CD4-positive, alpha-beta T cell treated with Interleukin-17A for 4 hours (primary cell): ENCODE measurements around the gene COL8A1.
A peak's percentile ranks its signal among the peaks of the same experiment; 100 is the strongest.
"Not testable (repeated sequence)": the region's sequence is repeated elsewhere in the genome, so short reads cannot be mapped to it uniquely, and the experiment has no call there.

Experiments used
- DNase-seq: peaks from one replicate; pipeline ENCODE4 v3.0.0-alpha.2; 2020; ENCODE audit warnings: mixed read lengths

The COL8A1 gene

DNA sequence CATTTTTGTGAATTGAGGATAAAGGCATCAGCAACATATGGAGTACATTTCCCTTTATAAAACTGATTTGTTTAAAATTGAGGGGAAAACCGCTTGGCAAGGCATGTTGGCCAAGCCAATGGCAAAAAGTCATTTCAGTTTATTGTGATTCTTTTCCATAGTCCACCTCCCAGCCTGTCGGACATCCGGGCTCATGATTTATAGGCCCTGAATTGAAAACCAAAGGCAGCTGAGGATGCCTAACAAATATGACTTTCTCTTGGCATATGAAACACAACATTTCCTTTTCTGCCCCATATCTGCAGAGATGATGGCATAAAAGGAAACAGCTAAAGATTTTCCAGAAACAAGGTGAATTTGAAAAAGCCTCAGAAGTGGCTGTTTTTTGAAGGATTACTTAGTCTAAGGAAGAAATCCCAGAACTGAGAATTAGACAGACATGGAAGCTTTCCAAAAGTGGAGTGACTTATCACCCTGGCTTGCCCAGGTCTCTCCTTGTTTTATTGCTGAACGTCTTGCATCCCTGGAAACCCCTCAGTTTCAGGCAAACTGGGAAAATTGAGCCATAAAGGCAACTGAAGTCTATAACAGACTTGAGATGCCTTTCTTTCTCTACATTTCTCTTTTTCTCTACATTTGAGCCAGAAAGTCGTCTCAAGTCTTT, 74.0 kb downstream of the COL8A1 start:
- DNase-seq = no peak

- DNase-seq = no peak
Observed at GRCh38 chr3:99713440-99713839, 75.0 kb downstream of the COL8A1 start.

- DNase-seq = no peak
Observed at GRCh38 chr3:99714146-99714545, 75.8 kb downstream of the COL8A1 start.

- no peak for DNase-seq
Observed at GRCh38 chr3:99714575-99714974, 76.2 kb downstream of the COL8A1 start.

DNA sequence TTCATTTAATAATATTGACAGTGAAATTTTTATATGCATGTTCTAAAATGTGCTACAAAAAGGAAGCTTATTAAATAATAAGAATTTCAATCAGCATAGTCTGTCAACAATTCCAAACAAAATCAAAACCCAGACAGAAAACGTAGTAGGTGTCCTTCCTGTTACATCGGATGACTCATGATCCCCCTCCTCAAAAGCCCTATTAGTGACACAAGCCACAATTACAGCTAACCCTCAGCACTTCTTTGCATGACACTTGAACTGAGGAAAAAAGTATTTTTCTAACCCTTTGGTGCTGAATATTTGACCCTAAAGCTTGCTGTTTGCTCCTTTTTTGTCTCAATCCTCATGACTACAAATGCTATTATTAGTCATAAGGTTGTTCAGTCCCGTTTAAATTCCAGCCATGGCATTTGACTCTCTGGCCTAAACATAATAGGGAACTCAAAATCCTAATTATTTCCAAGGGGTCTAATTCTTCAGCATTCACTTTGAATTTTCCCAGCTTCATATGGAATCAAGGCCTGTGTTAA, 78.1 kb downstream of the COL8A1 start:
- no peak for DNase-seq

- no peak for DNase-seq
Observed at GRCh38 chr3:99720985-99721632, 82.7 kb downstream of the COL8A1 start.

DNA sequence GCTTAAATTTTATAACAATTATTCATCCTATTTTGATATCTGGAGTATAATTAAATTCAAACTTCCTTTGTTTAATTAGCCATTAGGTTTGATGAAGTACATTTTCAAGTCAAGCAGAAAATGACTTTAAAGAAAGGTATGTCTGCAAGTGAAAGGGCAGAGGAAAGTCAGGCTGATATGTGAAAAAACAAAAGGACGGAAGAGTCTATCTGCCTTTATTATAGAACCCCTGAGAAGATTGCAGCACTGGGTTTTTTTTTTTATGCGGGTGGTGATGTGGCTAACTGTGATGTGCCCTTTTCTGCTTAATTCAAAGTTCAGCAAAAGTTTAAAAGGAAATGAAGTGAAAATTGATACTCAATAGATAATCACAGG, 83.2 kb downstream of the COL8A1 start:
- DNase-seq = no peak

DNA sequence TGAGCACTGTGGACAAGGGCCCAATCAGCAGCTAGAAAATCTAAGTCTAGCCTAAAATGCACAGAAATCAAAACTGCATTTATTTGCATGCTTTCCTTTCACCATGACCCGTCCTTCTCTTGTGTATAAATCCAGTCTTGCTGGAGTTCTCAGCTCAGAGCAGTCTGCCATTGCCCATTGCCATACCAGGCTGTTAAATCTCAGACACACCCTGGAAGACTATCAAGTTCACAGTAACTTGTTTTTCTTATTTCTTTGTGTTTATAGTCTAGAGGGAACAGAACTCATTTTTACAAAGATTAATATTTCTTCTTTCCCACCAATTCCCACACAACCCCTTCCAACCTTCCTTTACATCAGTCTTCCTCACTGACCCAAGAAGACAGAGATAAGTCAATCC, 85.9 kb downstream of the COL8A1 start:
- DNase-seq = no peak

GRCh38 chr3:99730870-99731269, 92.5 kb downstream of the COL8A1 start:
- DNase-seq = no peak

DNA sequence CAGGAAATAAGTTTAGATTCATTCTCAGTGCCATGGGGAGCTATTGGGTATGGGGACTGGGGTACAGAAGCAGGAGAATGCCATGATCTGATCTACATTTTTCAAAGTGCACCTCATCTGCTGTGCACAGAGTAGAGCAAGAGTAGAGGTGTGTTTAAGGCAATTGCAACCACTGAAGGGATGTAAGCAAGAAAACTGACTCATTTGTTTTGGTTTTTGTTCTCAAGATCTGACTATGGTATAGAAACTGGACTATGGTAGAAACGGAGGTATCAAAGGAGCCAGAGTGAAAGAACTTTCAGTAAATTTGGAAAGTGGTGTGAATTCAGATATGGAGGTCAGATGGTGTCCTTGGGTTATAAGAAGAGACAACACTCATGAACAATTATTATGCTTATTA, 93.1 kb downstream of the COL8A1 start:
- DNase-seq = no peak

DNA sequence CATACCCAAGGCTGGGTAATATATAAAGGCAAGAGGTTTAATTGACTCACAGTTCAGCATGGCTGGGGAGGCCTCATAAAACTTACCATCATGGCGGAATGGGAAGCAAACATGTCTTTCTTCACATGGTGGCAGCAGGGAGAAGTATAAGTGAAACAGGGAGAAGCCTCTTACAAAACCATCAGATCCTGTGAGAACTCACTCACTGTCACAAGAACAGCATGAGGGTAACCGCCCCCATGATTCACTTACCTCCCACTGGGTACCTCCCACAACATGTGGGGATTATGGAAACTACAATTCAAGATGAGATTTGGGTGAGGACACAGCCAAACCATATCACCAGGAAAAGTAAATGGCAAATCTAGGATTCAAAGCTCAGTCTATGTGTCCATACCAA, 102.0 kb downstream of the COL8A1 start:
- DNase-seq = not testable (repeated sequence)

DNA sequence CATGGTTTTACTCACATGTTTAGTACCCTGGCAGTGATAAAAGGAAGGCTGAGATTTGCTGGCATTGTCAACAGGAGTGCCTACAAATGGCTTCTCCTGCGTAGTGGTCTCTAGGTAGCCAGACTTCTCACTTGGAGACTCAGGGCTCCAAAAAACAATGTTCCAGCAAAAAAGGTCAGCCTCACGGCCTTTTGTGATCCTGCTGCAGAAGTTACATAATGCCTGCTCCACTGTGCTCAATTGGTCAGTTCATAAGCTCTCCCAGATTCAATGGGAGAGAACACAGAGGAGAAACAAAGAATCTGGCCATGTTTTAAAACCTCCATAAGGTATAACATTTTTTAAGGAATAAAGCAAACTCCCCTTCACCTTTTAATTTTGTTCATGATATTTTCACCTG, 103.2 kb downstream of the COL8A1 start:
- DNase-seq = no peak

- no peak for DNase-seq
Observed at GRCh38 chr3:99747915-99748314, 109.5 kb downstream of the COL8A1 start.

- no peak for DNase-seq
Observed at GRCh38 chr3:99751649-99752048, 113.3 kb downstream of the COL8A1 start.

DNA sequence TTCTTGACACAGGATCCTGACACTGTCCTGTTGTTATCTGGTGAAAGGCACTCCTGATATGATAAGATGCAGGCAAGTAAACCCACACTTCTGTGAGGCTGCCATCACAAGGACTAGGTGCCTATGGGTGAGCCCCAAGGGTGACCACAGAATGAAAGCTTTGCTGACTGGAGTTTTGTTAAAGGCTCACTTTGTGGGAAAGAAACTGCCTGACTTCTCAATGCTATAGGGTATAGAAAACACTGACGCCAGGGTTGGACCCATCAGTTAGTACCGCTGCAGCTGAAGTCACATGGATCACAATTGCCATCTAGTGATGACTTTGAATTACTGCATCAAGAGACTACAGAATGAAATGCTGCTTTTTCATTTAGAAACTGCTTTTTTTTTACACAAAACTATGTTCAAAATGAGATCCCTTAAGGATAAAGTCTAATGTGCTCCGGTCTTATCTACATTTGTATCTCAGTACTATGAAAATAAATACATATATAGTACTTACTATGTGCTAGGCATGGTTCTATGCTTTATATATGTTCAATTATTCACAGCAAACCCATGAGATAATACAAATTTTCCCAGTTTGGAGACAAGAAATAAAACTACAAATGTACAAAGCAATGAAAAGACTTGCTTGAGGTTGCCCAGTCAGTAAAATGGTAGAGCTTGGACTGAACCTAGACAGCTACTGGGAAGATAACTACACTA, 115.0 kb downstream of the COL8A1 start:
- DNase-seq = peak; percentile 15

GRCh38 chr3:99755831-99756230, 117.4 kb downstream of the COL8A1 start:
- no peak for DNase-seq

- DNase-seq = no peak
Observed at GRCh38 chr3:99757966-99758365, 119.6 kb downstream of the COL8A1 start.

DNA sequence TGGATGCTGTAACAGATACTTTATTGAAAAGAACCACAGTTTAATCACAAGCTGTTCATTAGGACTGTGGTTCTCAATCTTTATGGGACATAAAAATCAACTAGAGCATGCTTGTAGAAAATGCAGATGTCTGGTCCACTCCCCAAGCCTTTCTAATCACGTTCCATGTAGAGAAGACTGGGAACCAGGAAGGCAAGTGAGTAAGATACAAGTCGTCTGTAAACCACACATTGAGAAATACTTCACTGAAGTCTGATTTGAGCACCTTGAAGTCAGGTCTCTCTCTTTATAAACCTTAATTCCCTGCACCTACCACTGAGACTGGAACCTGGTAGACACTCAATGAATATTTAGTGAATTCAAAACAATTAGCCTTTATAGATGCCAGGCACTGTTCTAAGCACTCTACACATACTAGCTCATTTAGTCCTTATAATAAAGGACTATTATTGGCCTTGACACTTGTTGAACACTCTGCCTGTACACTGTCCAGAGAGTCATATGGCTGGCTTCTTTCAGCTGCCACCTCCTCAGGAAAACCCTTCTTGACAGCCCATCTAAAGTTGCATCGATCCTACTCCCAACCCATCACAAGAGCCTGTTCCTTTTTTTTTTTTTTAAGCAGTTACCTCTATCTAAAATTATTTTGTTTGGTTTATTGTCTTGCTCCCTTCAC, 120.2 kb downstream of the COL8A1 start:
- DNase-seq = no peak

- DNase-seq = no peak
Observed at GRCh38 chr3:99760031-99760430, 121.6 kb downstream of the COL8A1 start.

- DNase-seq = no peak
Observed at GRCh38 chr3:99760629-99761028, 122.2 kb downstream of the COL8A1 start.

DNA sequence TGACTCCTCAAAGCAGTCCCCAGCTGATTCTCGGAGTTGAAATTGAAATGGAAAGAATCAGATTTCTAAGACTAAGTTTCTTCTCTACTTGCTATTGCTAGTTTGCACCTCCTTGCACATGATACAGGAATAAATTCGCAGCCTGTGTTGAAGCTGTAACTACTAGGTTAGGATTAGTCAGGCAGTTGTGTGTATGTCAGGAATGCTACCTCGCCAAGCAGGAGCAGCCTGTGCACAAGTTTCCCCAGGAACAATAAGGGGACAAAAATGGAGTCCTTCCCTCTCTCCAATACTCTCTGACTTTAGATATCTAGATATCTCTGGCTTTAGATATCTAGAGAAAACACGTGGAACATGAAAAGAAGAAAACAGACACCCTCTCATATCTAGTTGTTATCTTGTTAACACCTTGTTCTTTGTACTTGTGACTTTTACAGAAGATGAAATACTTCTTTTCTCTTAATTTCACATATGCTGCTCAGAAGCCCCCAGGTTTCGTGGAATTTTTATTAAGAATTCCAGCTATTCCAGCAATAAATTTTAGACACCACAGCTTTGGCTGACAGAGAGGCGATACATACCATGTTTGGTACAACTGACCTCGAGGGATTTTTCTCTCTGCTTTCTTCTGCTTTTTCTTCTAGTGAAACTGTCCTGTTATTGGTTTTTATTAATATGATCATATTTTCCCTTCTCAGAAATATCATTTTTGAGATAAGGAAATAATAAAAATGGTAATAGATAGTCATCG, 123.2 kb downstream of the COL8A1 start:
- DNase-seq = no peak

GRCh38 chr3:99762901-99763300, 124.5 kb downstream of the COL8A1 start:
- DNase-seq = no peak

GRCh38 chr3:99764377-99764776, 126.0 kb downstream of the COL8A1 start:
- DNase-seq = no peak
